Ramos (cell line): Measurements from ENCODE around the gene ANKRD45.
"Not testable (repeated sequence)": the region's sequence is repeated elsewhere in the genome, so short reads cannot be mapped to it uniquely, and the experiment has no call there.

Source experiments
- in situ Hi-C: fragments of 300-500 bp; cut with MboI; formaldehyde crosslinking; loops from one replicate; pipeline ENCODE4 v1.14.3; 2022; ENCODE audit warnings: low sequenced_read_pairs; ENCODE audit not compliant: unreplicated experiment

ANKRD45 gene

DNA sequence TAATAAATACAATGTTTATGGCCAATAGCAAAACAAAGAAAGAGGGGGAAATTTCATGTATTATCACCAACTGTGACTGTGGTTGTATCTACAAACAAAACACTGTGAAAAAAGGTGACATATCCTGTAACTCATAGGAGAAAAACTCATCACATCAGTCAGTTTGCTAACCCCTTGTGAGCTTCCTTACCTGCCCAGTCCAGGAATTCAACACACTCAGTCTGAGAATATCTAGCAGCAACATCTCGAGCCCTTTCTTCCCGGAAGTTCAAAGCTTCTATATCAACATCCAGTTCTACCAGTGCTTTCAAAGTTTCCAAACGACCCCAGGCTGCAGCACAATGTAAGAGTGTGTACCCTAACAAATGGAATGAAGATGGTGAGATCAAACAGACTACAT lies 23.0 kb downstream of the ANKRD45 start:
- in situ Hi-C loops: no loop called here

DNA sequence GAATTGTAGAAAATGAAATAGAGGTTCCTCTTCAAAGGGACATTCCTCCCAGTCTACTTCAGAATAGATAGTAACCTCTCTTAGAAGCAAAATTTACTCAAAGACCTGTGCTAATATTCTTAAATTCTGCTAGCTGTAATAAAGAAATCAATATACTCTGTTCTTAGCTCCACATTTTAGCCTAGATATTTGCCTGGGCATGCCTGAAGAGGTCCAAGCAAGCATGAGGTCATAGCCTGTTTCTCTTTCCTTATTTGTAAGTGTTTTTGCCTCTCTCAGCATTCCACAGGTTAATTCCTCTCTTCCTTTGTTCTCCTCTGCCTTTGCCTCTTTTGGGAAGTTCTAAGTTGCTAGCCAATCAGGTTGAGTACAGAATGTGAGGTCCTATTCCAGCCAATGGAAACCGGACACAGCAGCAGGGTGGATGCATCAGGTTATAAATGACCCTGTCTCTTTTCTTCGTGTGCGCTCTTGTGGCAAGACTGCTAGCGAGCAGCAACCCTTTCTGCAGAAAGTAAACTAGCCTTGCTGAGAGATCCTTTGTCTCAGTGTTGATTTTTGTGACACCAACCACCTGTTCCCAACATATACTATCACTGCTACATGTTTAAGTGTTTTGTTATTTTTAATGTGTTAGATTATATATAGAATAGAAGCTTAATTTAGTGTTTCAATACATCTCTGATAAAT lies 27.1 kb downstream of the ANKRD45 start:
- in situ Hi-C loops: not testable (repeated sequence)

DNA sequence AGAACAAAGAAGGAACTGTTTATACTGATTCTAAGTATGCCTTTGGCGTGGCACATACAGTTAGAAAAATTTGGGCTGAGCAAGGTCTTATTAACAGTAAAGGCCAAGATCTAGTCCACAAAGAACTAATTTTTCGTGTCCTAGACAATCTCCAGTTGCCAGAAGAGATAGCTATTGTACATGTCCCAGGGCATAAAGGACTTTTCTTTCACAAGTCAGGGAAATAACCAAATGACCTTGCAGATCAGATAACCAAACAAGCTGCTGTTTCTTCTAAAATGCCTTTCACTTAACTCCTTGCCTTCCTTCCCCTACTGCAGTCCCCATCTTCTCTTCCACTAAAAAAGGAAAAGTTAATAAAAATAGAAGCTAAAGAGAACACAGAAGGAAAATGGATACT lies 30.5 kb downstream of the ANKRD45 start:
- in situ Hi-C loops: no loop called here

DNA sequence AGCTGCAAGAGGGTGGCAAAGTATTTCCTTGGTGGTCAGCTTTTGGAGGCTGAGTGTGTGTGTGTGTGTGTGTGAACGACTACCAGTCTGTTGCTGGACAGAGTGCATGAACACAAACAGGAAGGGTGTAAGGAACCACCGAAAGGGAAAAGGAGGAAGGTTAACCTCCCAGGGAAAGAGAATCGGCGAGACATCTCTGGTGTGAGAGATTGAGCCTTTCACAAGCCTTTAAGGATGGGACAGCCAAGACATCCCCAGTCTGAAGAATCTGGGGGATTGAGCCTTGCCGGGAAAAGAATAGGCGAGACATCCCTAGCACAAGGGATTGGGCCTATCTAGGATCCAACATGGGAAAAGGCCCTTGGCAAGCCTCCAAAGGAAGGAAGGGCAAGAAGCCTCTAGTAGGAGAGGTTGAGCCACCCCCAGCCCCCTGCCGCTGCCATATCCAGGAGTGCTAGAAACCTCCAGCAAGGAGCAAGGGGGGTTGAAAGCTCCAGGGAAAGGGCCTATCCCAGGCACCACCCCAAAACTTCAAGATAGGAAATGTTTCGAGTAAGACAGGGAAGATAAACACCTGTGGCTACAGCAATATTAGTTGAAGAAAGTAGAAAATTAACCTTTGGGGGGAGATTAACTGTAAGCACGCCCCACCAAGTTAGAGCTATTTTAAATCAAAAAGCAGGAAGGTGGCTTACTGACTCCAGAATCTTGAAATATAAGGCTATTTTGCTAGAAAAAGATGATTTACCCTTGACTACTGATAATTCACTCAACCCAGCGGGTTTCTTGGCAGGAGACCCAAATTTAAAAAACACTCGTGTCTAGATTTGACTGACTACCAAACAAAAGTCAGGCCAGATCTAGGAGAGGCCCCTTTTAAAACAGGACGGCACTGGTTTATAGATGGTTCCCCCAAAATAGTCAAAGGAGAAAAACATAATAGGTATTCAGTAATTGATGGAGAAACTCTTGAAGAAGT lies 31.3 kb downstream of the ANKRD45 start:
- in situ Hi-C loops: no loop called here

GRCh38 chr1:173637236-173638042 lies 32.2 kb downstream of the ANKRD45 start:
- in situ Hi-C loops: not testable (repeated sequence)

GRCh38 chr1:173635116-173635515 lies 34.5 kb downstream of the ANKRD45 start, which contains the start of gene TEX50:
Gene TEX50 (plus strand): TSS chr1:173635338. CDS start chr1:173635522, 184 bp downstream.
- in situ Hi-C loops: no loop called here

DNA sequence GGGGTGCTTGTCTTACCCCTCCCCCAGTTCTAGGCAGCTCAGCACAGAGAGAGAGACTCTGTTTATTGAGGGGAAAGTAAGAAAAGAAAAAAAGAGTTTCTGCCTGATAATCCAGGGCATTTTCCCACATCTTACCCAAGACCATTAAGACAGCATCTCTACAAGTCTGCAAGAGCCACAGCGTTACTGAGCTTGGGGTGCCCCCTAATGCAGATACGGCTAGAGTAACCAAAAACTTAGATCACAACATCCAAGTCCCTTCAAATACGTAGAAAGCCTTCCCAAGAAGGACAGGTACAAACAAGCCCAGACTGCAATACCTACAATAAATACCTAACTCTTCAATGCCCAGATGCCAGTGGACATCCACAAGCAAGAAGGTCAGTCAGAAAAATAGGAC lies 40.8 kb downstream of the ANKRD45 start:
- in situ Hi-C loops: no loop called here

DNA sequence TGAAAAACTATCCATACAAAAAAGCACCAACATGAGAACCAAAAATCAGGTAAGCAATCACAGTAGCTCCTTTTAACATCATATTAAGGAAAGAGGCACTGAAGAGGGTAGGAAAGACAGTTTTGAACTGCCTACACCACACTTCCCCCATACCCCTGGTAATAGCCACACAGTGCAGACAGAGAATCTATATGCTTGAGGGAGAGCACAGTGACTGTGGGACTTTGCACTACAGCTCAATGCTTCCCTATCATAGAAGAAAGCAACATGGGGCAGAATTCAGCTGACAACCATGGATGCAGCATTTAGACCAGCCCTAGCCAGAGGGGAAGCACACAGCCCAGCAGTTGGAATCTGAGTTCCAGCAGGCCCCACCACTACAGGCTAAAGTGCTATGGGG lies 42.4 kb downstream of the ANKRD45 start:
- in situ Hi-C loops: no loop called here

GRCh38 chr1:173616859-173617258 lies 52.8 kb downstream of the ANKRD45 start:
- in situ Hi-C loops: no loop called here

GRCh38 chr1:173613086-173613485 lies 56.6 kb downstream of the ANKRD45 start:
- in situ Hi-C loops: not testable (repeated sequence)

GRCh38 chr1:173608503-173609216 lies 61.0 kb downstream of the ANKRD45 start:
- in situ Hi-C loops: no loop called here

DNA sequence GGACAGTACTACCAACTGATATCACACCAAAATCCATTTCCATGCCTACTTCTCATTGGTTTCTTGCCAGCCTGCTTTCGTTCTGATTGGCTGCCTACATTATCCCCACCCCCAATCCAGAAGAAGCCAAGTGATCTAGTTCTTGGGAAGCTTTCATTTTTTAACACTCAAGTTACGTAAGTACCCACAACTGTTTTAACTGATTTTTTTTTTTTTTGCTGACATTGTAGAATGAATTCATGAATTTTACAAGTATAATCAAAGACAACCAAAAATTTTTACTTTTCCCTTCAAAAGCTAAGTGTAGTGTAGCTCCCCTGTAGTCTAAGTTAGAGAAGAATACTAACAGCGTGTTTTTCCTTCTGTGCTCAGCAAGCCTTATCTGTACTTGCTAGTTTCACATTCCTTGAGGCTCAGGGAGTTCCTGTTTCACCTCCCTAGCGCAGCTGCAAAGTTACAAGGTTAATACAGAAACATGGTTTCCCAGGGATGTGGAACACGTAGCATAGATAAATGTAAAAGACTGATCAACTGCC lies 66.5 kb downstream of the ANKRD45 start, which contains the start of gene SLC9C2:
Gene SLC9C2 (minus strand): TSS at position 17 of the 536 bp plus-strand sequence. CDS start 1,296 bp downstream, outside the sequence.
- in situ Hi-C loops: no loop called here

DNA sequence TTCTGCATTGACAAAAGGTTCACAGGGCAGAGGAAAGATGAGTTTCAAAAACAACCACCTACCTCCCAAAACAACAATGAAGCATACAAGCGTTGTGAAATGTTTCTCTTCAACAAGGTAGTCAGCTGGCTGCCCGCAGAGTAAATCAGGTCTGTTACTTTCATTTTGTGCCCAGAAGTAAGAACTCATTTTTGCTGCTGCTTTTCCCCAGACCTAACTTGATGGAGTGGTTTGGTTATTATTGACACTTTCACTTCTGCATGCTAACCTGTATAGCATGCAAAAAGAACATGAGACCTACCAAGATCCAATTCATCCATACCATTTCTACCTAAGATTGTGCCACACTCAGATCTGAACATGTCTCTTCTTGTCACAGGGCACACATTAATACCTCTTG lies 68.1 kb downstream of the ANKRD45 start:
- in situ Hi-C loops: no loop called here

DNA sequence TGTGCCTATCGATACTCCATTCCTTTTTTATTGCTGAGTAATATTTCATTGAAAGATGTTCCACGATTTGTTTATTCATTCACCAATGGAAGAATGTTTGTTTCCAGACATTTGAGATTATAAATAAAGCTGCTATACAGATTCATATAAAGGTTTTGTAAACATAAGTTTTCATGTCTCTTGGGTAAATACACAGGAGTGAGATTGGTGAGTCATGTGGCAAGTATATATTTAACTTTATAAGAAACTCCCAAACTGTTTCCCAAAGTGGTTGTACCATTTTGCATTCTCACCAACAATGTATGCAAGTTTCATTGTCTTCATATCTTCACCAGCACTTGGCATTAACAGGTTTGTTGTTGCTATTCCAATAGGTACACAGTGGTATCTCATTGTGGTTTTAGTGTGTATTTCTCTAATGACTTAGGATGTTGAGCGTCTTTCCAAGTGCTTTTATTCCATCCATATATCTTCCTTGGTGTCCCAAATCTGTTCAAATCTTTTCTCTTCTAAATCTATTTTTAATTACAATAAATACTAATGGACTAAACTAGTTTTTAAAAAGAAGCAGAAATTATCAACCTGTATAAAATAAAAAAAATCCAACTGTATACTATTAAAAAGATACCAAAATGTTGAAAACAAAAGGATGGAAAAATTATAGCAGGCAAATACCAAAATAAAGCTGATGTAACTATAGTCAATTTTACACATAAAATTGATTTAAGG lies 73.4 kb downstream of the ANKRD45 start:
- in situ Hi-C loops: no loop called here

- in situ Hi-C loops: not testable (repeated sequence)
These were observed 78.5 kb downstream of the ANKRD45 start for GRCh38 chr1:173591138-173591537.

- in situ Hi-C loops: no loop called here
These were observed 79.1 kb downstream of the ANKRD45 start for GRCh38 chr1:173590557-173590956.

GRCh38 chr1:173581383-173582079 lies 88.1 kb downstream of the ANKRD45 start:
- in situ Hi-C loops: no loop called here

DNA sequence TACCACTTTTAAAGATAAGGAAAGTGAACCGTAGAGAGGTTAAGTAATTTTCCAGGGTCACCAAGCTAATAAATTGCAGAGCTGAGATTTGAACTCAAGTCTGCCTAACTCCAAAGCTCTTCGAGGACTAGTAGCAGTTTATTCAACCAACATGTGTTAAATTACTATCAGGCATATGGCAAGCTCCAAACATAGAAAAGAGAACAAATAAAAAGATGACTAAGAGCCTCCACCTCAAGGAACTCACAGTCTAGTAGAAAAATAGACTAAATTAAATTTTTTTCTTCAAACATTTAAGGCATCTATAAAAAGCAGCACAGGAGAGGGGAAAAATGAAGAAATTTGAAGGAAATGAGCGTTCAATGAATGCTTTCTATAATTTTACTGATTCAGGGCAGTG lies 89.0 kb downstream of the ANKRD45 start:
- in situ Hi-C loops: no loop called here
